ENCODE results near the gene NTN3.

- TF ChIP-seq CTCF (IDR thresholded peaks at IDR 0.05) (no peak), RAD21 (IDR thresholded peaks at IDR 0.05; ENCODE audit: low read length) (no peak), EP300 (IDR thresholded peaks at IDR 0.05; ENCODE audit: borderline replicate concordance in 1 of 2, low read depth in 1 of 2, low read length in 1 of 2) (no peak), RFX5 (IDR thresholded peaks at IDR 0.05; ENCODE audit: low read length) (no peak), ZBTB33 (IDR thresholded peaks at IDR 0.05; ENCODE audit: borderline replicate concordance, low read depth) (no peak), REST (IDR thresholded peaks at IDR 0.05; ENCODE audit: low read depth, low read length) (no peak)
Measured at GRCh38 chr16:2486645-2487516, 15.8 kb downstream of the NTN3 start.
